H9 (cell line): ENCODE data around the gene DPM3. TPM values are rescaled to one million over a fixed set of nuclear protein-coding genes. Genes with fewer than 3 reads are reported as not detected.

ENCODE experiments used
- DNase-seq: peaks from one replicate; pipeline ENCODE4 v3.0.0-alpha.2; 2017
- H2AFZ ChIP-seq: one replicate; pipeline ENCODE4 v1.6.1; 2013; ENCODE audit warnings: mild to moderate bottlenecking, low read length, control low read depth, moderate library complexity
- H2AK5ac ChIP-seq: 2 replicates; pipeline ENCODE4 v1.6.1; 2013; ENCODE audit warnings: low read length, control low read depth, mixed read lengths; ENCODE audit not compliant: insufficient read length
- H2BK120ac ChIP-seq: one replicate; pipeline ENCODE4 v1.6.1; 2013; ENCODE audit warnings: low read depth, mild to moderate bottlenecking, low read length, control low read depth, inconsistent platforms; ENCODE audit not compliant: poor library complexity, severe bottlenecking
- H2BK12ac ChIP-seq: 2 replicates; pipeline ENCODE4 v1.6.1; 2013; ENCODE audit warnings: low read length, control low read depth, mixed read lengths, low read depth; ENCODE audit not compliant: insufficient read length
- H2BK15ac ChIP-seq: 2 replicates; pipeline ENCODE4 v1.6.1; 2013; ENCODE audit warnings: low read depth, low read length, control low read depth
- H2BK20ac ChIP-seq: one replicate; pipeline ENCODE4 v1.6.1; 2013; ENCODE audit warnings: low read depth, mild to moderate bottlenecking, low read length, control low read depth, inconsistent platforms; ENCODE audit not compliant: poor library complexity, severe bottlenecking
- H2BK5ac ChIP-seq: 2 replicates; pipeline ENCODE4 v1.6.1; 2013; ENCODE audit warnings: low read length, control low read depth, mixed read lengths; ENCODE audit not compliant: insufficient read length
- H3K14ac ChIP-seq: 2 replicates; pipeline ENCODE4 v1.6.1; 2013; ENCODE audit warnings: low read length, control low read depth; ENCODE audit not compliant: insufficient read depth
- H3K18ac ChIP-seq: 2 replicates; pipeline ENCODE4 v1.6.1; 2013; ENCODE audit warnings: low read depth, mild to moderate bottlenecking, mixed read lengths, low read length, control low read depth; ENCODE audit not compliant: insufficient read length
- H3K23ac ChIP-seq: 2 replicates; pipeline ENCODE4 v1.6.1; 2013; ENCODE audit warnings: low read length, control low read depth, mixed read lengths, low read depth; ENCODE audit not compliant: insufficient read length
- H3K23me2 ChIP-seq: 2 replicates; pipeline ENCODE4 v1.6.1; 2013; ENCODE audit warnings: low read depth, mild to moderate bottlenecking, mixed read lengths, low read length, control low read depth; ENCODE audit not compliant: insufficient read length, poor library complexity, severe bottlenecking
- H3K27ac ChIP-seq: 2 replicates; pipeline ENCODE4 v1.5.1; 2013; ENCODE audit warnings: low read length, control low read depth, mixed read lengths, low read depth; ENCODE audit not compliant: insufficient read length
- H3K27me3 ChIP-seq: 2 replicates; pipeline ENCODE4 v1.6.1; 2013; ENCODE audit warnings: low read length, control low read depth, inconsistent platforms; ENCODE audit not compliant: insufficient read depth
- H3K4ac ChIP-seq: 2 replicates; pipeline ENCODE4 v1.6.1; 2013; ENCODE audit warnings: low read depth, mild to moderate bottlenecking, control low read depth, inconsistent platforms, low read length, moderate library complexity
- H3K4me1 ChIP-seq: 2 replicates; pipeline ENCODE4 v1.6.1; 2013; ENCODE audit warnings: low read length, control low read depth, inconsistent platforms; ENCODE audit not compliant: insufficient read depth
- H3K4me2 ChIP-seq: 2 replicates; pipeline ENCODE4 v1.6.1; 2013; ENCODE audit warnings: low read length, control low read depth, mixed read lengths; ENCODE audit not compliant: insufficient read length, insufficient read depth
- H3K56ac ChIP-seq: 2 replicates; pipeline ENCODE4 v1.6.1; 2013; ENCODE audit warnings: low read depth, mild to moderate bottlenecking, mixed read lengths, low read length, control low read depth; ENCODE audit not compliant: insufficient read length
- H3K79me1 ChIP-seq: 2 replicates; pipeline ENCODE4 v1.6.1; 2013; ENCODE audit warnings: low read depth, mild to moderate bottlenecking, moderate library complexity, low read length, control low read depth, inconsistent platforms; ENCODE audit not compliant: insufficient read depth, poor library complexity, severe bottlenecking
- H3K79me2 ChIP-seq: 2 replicates; pipeline ENCODE4 v1.6.1; 2013; ENCODE audit warnings: low read length, control low read depth, inconsistent platforms; ENCODE audit not compliant: insufficient read depth
- H3K9ac ChIP-seq: 2 replicates; pipeline ENCODE4 v1.6.1; 2013; ENCODE audit warnings: low read length, control low read depth, mixed read lengths; ENCODE audit not compliant: insufficient read length; ENCODE audit errors: extremely low read depth
- H3K9me3 ChIP-seq: one replicate; pipeline ENCODE4 v1.6.1; 2013; ENCODE audit warnings: low read depth, low read length, inconsistent platforms; ENCODE audit not compliant: control insufficient read depth
- H3T11ph ChIP-seq: one replicate; pipeline ENCODE4 v1.6.1; 2013; ENCODE audit warnings: mild to moderate bottlenecking, low read length, control low read depth, inconsistent platforms
- H4K20me1 ChIP-seq: one replicate; pipeline ENCODE4 v1.6.1; 2013; ENCODE audit not compliant: control insufficient read depth, insufficient read length, insufficient read depth
- H4K5ac ChIP-seq: 2 replicates; pipeline ENCODE4 v1.6.1; 2013; ENCODE audit warnings: low read depth, mild to moderate bottlenecking, mixed read lengths, low read length, control low read depth; ENCODE audit not compliant: insufficient read length
- H4K8ac ChIP-seq: replicated peaks from 2 replicates; pipeline ENCODE4 v1.6.1; 2013; ENCODE audit warnings: low read length, control low read depth, mixed read lengths, low read depth; ENCODE audit not compliant: insufficient read length
- H4K91ac ChIP-seq: 2 replicates; pipeline ENCODE4 v1.6.1; 2013; ENCODE audit warnings: low read depth, mild to moderate bottlenecking, moderate library complexity, mixed read lengths, low read length, control low read depth; ENCODE audit not compliant: insufficient read length
- H3K27ac Mint-ChIP-seq, 3 experiments: 2 replicates in 2 of 3; 3 replicates in 1 of 3; pipeline ENCODE4 v1.8.0; 2020 to 2021; ENCODE audit warnings: mixed read lengths in 3 of 3, mild to moderate bottlenecking in 1 of 3, moderate library complexity in 1 of 3
- H3K27me3 Mint-ChIP-seq: 2 replicates; pipeline ENCODE4 v1.8.0; 2021; ENCODE audit warnings: low read depth, mild to moderate bottlenecking, moderate library complexity, mixed read lengths
- H3K36me3 Mint-ChIP-seq, 3 experiments: 2 replicates in 2 of 3; 3 replicates in 1 of 3; pipeline ENCODE4 v1.8.0; 2020 to 2021; ENCODE audit warnings: low read depth in 3 of 3, mixed read lengths in 3 of 3; ENCODE audit not compliant: insufficient read depth in 1 of 3
- H3K4me1 Mint-ChIP-seq, 2 experiments: 2 replicates each; pipeline ENCODE4 v1.8.0; 2020; ENCODE audit warnings: mixed read lengths in 2 of 2
- H3K4me3 Mint-ChIP-seq, 2 experiments: 2 replicates in 1 of 2; 3 replicates in 1 of 2; pipeline ENCODE4 v1.8.0; 2020 to 2021; ENCODE audit warnings: mild to moderate bottlenecking in 2 of 2, mixed read lengths in 2 of 2, moderate library complexity in 1 of 2
- H3K9me3 Mint-ChIP-seq, 2 experiments: 2 replicates in 1 of 2; 3 replicates in 1 of 2; pipeline ENCODE4 v1.8.0; 2020; ENCODE audit warnings: mild to moderate bottlenecking in 2 of 2, mixed read lengths in 2 of 2, moderate library complexity in 1 of 2
- CTCF ChIP-seq: fragments of 200-600 bp; sonication (generic); conservative IDR thresholded peaks from 3 replicates; pipeline ENCODE4 v1.8.0; 2021; ENCODE audit warnings: antibody characterized with exemption, mild to moderate bottlenecking
- WGBS: extraction: QIAGEN DNeasy Blood & Tissue Kit; methylation state at CpG from one replicate; pipeline ENCODE4 v1.1.7; 2013; ENCODE audit warnings: missing lambda C conversion rate, low lambda C conversion rate, mixed read lengths; ENCODE audit not compliant: insufficient read length; ENCODE audit errors: extremely low coverage; 5-methylcytosine and 5-hydroxymethylcytosine counted together
- total RNA-seq: library from RNA; stranded (reverse); gene quantifications from 2 replicates; pipeline ENCODE4 v1.2.1, GENCODE V29; 2021

The DPM3 gene
- total RNA-seq, 1 experiment from 2014 or later = 48.5 TPM

GRCh38 chr1:155124503-155125463, 15.5 kb downstream of the DPM3 start:
- no peak for TF ChIP-seq CTCF
- Histone ChIP-seq H4K91ac (no peak overlapping the region), H2BK20ac (no peak overlapping the region), H3K23me2 (peaks cover 23% of the 10 kb centered on the region), H3K27ac (no peak overlapping the region), H4K20me1 (peaks cover 2% of the 10 kb centered on the region), H4K5ac (no peak overlapping the region), H4K8ac (no peak overlapping the region), H2BK12ac (no peak overlapping the region), H3K4ac (no peak overlapping the region), H3K56ac (no peak overlapping the region), H2AFZ (no peak overlapping the region), H2BK15ac (no peak overlapping the region), H2AK5ac (no peak overlapping the region), H3K79me1 (no peaks in the 10 kb centered on the region), H3K9ac (no peak overlapping the region), H3T11ph (no peak overlapping the region), H3K9me3 (no peaks in the 10 kb centered on the region), H3K23ac (no peak overlapping the region), H2BK5ac (no peak overlapping the region), H3K4me1 (no peaks in the 10 kb centered on the region; the same call in 1 of the 2 replicates), H2BK120ac (no peak overlapping the region), H3K18ac (no peak overlapping the region), H3K79me2 (no peaks in the 10 kb centered on the region), H3K27me3 (peaks cover 34% of the 10 kb centered on the region; the same call in 1 of the 2 replicates), H3K4me2 (no peak overlapping the region), H3K14ac (no peak overlapping the region)
- H3K27ac Mint-ChIP-seq = peak overlapping the region in 2 of 3 experiments; percentile 20 to 73; a peak in 1 of 7 replicates
- peaks cover 92% of the 10 kb centered on the region for H3K27me3 Mint-ChIP-seq
- H3K4me3 Mint-ChIP-seq = peak overlapping the region in 1 of 2 experiments; percentile 61; a peak in 1 of 5 replicates
- no peaks in the 10 kb centered on the region; a peak in 1 of 5 replicates for H3K9me3 Mint-ChIP-seq
- peaks cover 37 to 54% of the 10 kb centered on the region in 2 experiments for H3K4me1 Mint-ChIP-seq
- WGBS = no CpG with 5 or more reads among the region's 16 CpGs
- H3K36me3 Mint-ChIP-seq = no peaks in the 10 kb centered on the region; a peak in 1 of 7 replicates
- DNase-seq = peak; percentile 51
